Large intestine (tissue), 3 donors: ENCODE data around the gene ZFX. TPM values are rescaled to one million over a fixed set of nuclear protein-coding genes. Genes with fewer than 3 reads are reported as not detected.

Experiments used
- DNase-seq, 2 donors: peaks; one replicate each; pipeline versions ENCODE4 v3.0.0 to v3.0.0-alpha.2; 2013
- H3K27ac ChIP-seq: one replicate; pipeline ENCODE4 v1.5.1; 2013; ENCODE audit warnings: low read length
- H3K27me3 ChIP-seq: 2 replicates; pipeline ENCODE4 v1.6.1; 2013; ENCODE audit warnings: low read length; ENCODE audit not compliant: control insufficient read depth, insufficient read depth
- H3K36me3 ChIP-seq: 2 replicates; pipeline ENCODE4 v1.6.1; 2013; ENCODE audit warnings: low read length; ENCODE audit not compliant: control insufficient read depth, insufficient read depth
- H3K4me1 ChIP-seq: one replicate; pipeline ENCODE4 v1.6.1; 2013; ENCODE audit warnings: low read length; ENCODE audit not compliant: control insufficient read depth, insufficient read depth
- H3K4me3 ChIP-seq: one replicate; pipeline ENCODE4 v1.5.1; 2013; ENCODE audit warnings: low read length
- H3K9me3 ChIP-seq: one replicate; pipeline ENCODE4 v1.6.1; 2013; ENCODE audit warnings: mild to moderate bottlenecking, low read depth, low read length, moderate library complexity; ENCODE audit not compliant: control insufficient read depth
- WGBS: methylation state at CpG from one replicate; pipeline ENCODE4 v1.1.5; 2013; ENCODE audit warnings: low lambda C conversion rate; ENCODE audit not compliant: insufficient coverage; 5-methylcytosine and 5-hydroxymethylcytosine counted together
- polyA plus RNA-seq: library from polyadenylated mRNA; unstranded; fragments of 120-200 nt; gene quantifications from one replicate; pipeline ENCODE4 v1.2.1, GENCODE V29; 2013

The ZFX gene
- polyA plus RNA-seq, 1 donor: 20.7 TPM

- H3K9me3 ChIP-seq: no peaks in the 10 kb centered on the region
- no peak overlapping the region for H3K4me3 ChIP-seq
- peaks cover 11% of the 10 kb centered on the region for H3K36me3 ChIP-seq
- DNase-seq: no peak
- no peaks in the 10 kb centered on the region for H3K4me1 ChIP-seq
- 80% methylated on average over 1 of the region's 2 CpGs for WGBS
- no peak overlapping the region for H3K27ac ChIP-seq
- H3K27me3 ChIP-seq: no peaks in the 10 kb centered on the region
Observed at GRCh38 chrX:24215272-24215671, 65.7 kb downstream of the ZFX start.

GRCh38 chrX:24216037-24216436 lies 66.5 kb downstream of the ZFX start:
- Histone ChIP-seq H3K4me1 (no peaks in the 10 kb centered on the region), H3K27ac (no peak overlapping the region), H3K36me3 (peaks cover 3% of the 10 kb centered on the region), H3K27me3 (no peaks in the 10 kb centered on the region), H3K4me3 (no peak overlapping the region), H3K9me3 (no peaks in the 10 kb centered on the region)
- WGBS: no CpG with 5 or more reads among the region's 4 CpGs
- no peak for DNase-seq

GRCh38 chrX:24216827-24217226 lies 67.3 kb downstream of the ZFX start:
- DNase-seq: no peak
- no CpG with 5 or more reads among the region's 1 CpG for WGBS

GRCh38 chrX:24219320-24219719 lies 69.8 kb downstream of the ZFX start:
- no peak for DNase-seq
- no peaks in the 10 kb centered on the region for H3K27me3 ChIP-seq
- H3K4me1 ChIP-seq: no peaks in the 10 kb centered on the region
- H3K9me3 ChIP-seq: no peaks in the 10 kb centered on the region
- no peak overlapping the region for H3K4me3 ChIP-seq
- H3K27ac ChIP-seq: no peak overlapping the region
- no CpG with 5 or more reads among the region's 8 CpGs for WGBS
- H3K36me3 ChIP-seq: no peaks in the 10 kb centered on the region

More at GRCh38 chrX:24216827-24217226, 67.3 kb downstream of the ZFX start:
- Histone ChIP-seq H3K4me1 (no peaks in the 10 kb centered on the region), H3K4me3 (no peak overlapping the region), H3K27ac (no peak overlapping the region), H3K9me3 (no peaks in the 10 kb centered on the region), H3K27me3 (no peaks in the 10 kb centered on the region), H3K36me3 (peaks cover 2% of the 10 kb centered on the region)

- H3K4me3 ChIP-seq: no peak overlapping the region
- no CpG with 5 or more reads among the region's 5 CpGs for WGBS
- no peaks in the 10 kb centered on the region for H3K9me3 ChIP-seq
- H3K27me3 ChIP-seq: no peaks in the 10 kb centered on the region
- no peak for DNase-seq
- H3K4me1 ChIP-seq: no peaks in the 10 kb centered on the region
- no peak overlapping the region for H3K27ac ChIP-seq
- H3K36me3 ChIP-seq: no peaks in the 10 kb centered on the region
Observed at GRCh38 chrX:24221872-24222271, 72.3 kb downstream of the ZFX start.

- no peak for DNase-seq
- Histone ChIP-seq H3K4me3 (no peak overlapping the region), H3K4me1 (no peaks in the 10 kb centered on the region), H3K36me3 (no peaks in the 10 kb centered on the region), H3K27ac (no peak overlapping the region), H3K9me3 (no peaks in the 10 kb centered on the region), H3K27me3 (no peaks in the 10 kb centered on the region)
Observed at GRCh38 chrX:24225265-24225664, 75.7 kb downstream of the ZFX start.

GRCh38 chrX:24226176-24226575 lies 76.6 kb downstream of the ZFX start:
- no peak for DNase-seq
- no peaks in the 10 kb centered on the region for H3K27me3 ChIP-seq
- WGBS: no CpG with 5 or more reads among the region's 2 CpGs
- H3K4me1 ChIP-seq: no peaks in the 10 kb centered on the region
- no peak overlapping the region for H3K4me3 ChIP-seq
- no peak overlapping the region for H3K27ac ChIP-seq
- H3K36me3 ChIP-seq: no peaks in the 10 kb centered on the region
- no peaks in the 10 kb centered on the region for H3K9me3 ChIP-seq

- DNase-seq: no peak
- Histone ChIP-seq H3K27ac (no peak overlapping the region), H3K4me3 (no peak overlapping the region), H3K9me3 (no peaks in the 10 kb centered on the region), H3K4me1 (no peaks in the 10 kb centered on the region), H3K27me3 (no peaks in the 10 kb centered on the region), H3K36me3 (no peaks in the 10 kb centered on the region)
- WGBS: no CpG with 5 or more reads among the region's 5 CpGs
Observed at GRCh38 chrX:24228596-24228995, 79.1 kb downstream of the ZFX start.

GRCh38 chrX:24229400-24229879 lies 79.9 kb downstream of the ZFX start:
- WGBS: 80% methylated on average over 1 of the region's 10 CpGs
- no peak for DNase-seq
- Histone ChIP-seq H3K36me3 (no peaks in the 10 kb centered on the region), H3K27me3 (no peaks in the 10 kb centered on the region), H3K4me1 (no peaks in the 10 kb centered on the region), H3K4me3 (no peak overlapping the region), H3K9me3 (no peaks in the 10 kb centered on the region), H3K27ac (no peak overlapping the region)

GRCh38 chrX:24229976-24230375 lies 80.4 kb downstream of the ZFX start:
- H3K27me3 ChIP-seq: no peaks in the 10 kb centered on the region
- no peaks in the 10 kb centered on the region for H3K4me1 ChIP-seq
- no peak overlapping the region for H3K27ac ChIP-seq
- no peaks in the 10 kb centered on the region for H3K36me3 ChIP-seq
- WGBS: no CpG with 5 or more reads among the region's 3 CpGs
- no peaks in the 10 kb centered on the region for H3K9me3 ChIP-seq
- no peak for DNase-seq
- H3K4me3 ChIP-seq: no peak overlapping the region

- no peaks in the 10 kb centered on the region for H3K36me3 ChIP-seq
- no peak overlapping the region for H3K4me3 ChIP-seq
- no peaks in the 10 kb centered on the region for H3K9me3 ChIP-seq
- peak in 1 of 2 donors; percentile 8 for DNase-seq
- no peak overlapping the region for H3K27ac ChIP-seq
- H3K27me3 ChIP-seq: no peaks in the 10 kb centered on the region
- no CpG with 5 or more reads among the region's 3 CpGs for WGBS
- H3K4me1 ChIP-seq: no peaks in the 10 kb centered on the region
Observed at GRCh38 chrX:24231131-24231540, 81.6 kb downstream of the ZFX start.
